ENCODE results near the gene OR5K3. TPM values are rescaled to one million over a fixed set of nuclear protein-coding genes. Genes with fewer than 3 reads are reported as not detected.

OR5K3 gene
- total and polyA plus RNA-seq, 2 of the 4 experiments (the other 2 are of a cell fraction) = not detected

DNA sequence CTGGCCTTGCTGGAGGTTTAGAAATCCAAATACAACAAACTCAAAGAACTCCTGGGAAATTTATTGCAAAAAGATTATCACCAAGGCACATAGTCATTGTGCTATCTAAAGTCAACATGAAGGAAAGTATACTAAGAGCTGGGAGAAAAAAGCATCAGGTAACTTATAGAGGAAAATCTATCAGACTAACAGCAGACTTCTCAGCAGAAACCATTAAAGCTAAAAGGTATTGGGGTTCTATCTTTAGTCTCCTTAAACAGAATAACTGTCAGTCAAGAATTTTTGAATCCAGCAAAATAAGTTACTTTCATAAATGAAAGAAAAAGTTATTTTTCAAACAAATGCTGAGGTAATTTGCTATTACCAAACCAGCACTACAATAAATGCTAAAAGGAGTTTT is 8.0 kb downstream of the OR5K3 start:
- CTCF ChIA-PET = no interaction called here
- Histone ChIP-seq H2AFZ (replicated peaks; ENCODE audit: low read length, poor library complexity) (no peak overlapping the region), H3K9ac (ENCODE audit: low read depth, low read length) (no peak overlapping the region), H3K4ac (ENCODE audit: low read depth, low read length) (no peak overlapping the region), H3K4me3 (ENCODE audit: insufficient read depth, low read depth, low read length) (no peak overlapping the region), H3K23ac (ENCODE audit: low read depth, low read length) (no peak overlapping the region), H2BK5ac (ENCODE audit: low read depth, low read length, poor library complexity, severe bottlenecking) (no peak overlapping the region), H3K9me1 (ENCODE audit: insufficient read depth, low read length) (no peaks in the 10 kb centered on the region), H4K5ac (ENCODE audit: low read depth, low read length) (no peak overlapping the region), H2AK9ac (replicated peaks; ENCODE audit: low read depth, low read length, poor library complexity) (no peak overlapping the region), H3K18ac (ENCODE audit: low read depth, low read length) (no peak overlapping the region), H3K9me3 (ENCODE audit: control insufficient read depth, insufficient read depth, low read length) (peaks cover 2% of the 10 kb centered on the region; the same call in 1 of the 2 replicates), H3K36me3 (ENCODE audit: control insufficient read depth, insufficient read depth, low read length) (no peaks in the 10 kb centered on the region), H3K27ac (ENCODE audit: insufficient read depth, low read length) (no peak overlapping the region), H2BK20ac (ENCODE audit: low read depth, low read length) (no peak overlapping the region), H2BK15ac (ENCODE audit: low read depth, low read length) (no peak overlapping the region), H2BK120ac (ENCODE audit: low read depth, low read length) (no peak overlapping the region), H2AK5ac (ENCODE audit: low read depth, low read length) (no peak overlapping the region), H4K91ac (ENCODE audit: insufficient read depth, low read depth, low read length) (no peak overlapping the region), H3K14ac (replicated peaks; ENCODE audit: low read depth, low read length) (no peak overlapping the region), H3K56ac (ENCODE audit: extremely low read depth, insufficient read depth, low read length) (no peak overlapping the region), H3K79me1 (ENCODE audit: low read depth in 1 of 2, low read length in 2 of 2) (no peaks in the 10 kb centered on the region), H4K8ac (ENCODE audit: low read depth in 2 of 2, low read length in 2 of 2) (no peak overlapping the region), H3K4me2 (ENCODE audit: low read depth, low read length) (no peak overlapping the region), H3K27me3 (ENCODE audit: control insufficient read depth, insufficient read depth, low read length) (no peaks in the 10 kb centered on the region), H4K20me1 (ENCODE audit: insufficient read depth, low read length) (no peaks in the 10 kb centered on the region), H3K4me1 (ENCODE audit: control insufficient read depth, insufficient read depth, low read length) (no peaks in the 10 kb centered on the region)
- no peak for ATAC-seq (ENCODE audit: low read depth)
- TF ChIP-seq, protein P1, sequence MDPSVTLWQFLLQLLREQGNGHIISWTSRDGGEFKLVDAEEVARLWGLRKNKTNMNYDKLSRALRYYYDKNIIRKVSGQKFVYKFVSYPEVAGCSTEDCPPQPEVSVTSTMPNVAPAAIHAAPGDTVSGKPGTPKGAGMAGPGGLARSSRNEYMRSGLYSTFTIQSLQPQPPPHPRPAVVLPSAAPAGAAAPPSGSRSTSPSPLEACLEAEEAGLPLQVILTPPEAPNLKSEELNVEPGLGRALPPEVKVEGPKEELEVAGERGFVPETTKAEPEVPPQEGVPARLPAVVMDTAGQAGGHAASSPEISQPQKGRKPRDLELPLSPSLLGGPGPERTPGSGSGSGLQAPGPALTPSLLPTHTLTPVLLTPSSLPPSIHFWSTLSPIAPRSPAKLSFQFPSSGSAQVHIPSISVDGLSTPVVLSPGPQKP (IDR thresholded peaks at IDR 0.05; ENCODE audit: borderline replicate concordance, low read depth, low read length) = no peak
- TF ChIP-seq SMC3 (IDR thresholded peaks at IDR 0.05; ENCODE audit: low read depth, low read length) (no peak), RAD21 (IDR thresholded peaks at IDR 0.05; ENCODE audit: low read length) (no peak), RFX5 (IDR thresholded peaks at IDR 0.05; ENCODE audit: low read depth, low read length) (no peak), NFE2L2 (IDR thresholded peaks at IDR 0.05; ENCODE audit: low read depth, low read length) (no peak), RCOR1 (IDR thresholded peaks at IDR 0.05; ENCODE audit: insufficient replicate concordance, low read length) (no peak)
- TF ChIP-seq, protein P2, sequence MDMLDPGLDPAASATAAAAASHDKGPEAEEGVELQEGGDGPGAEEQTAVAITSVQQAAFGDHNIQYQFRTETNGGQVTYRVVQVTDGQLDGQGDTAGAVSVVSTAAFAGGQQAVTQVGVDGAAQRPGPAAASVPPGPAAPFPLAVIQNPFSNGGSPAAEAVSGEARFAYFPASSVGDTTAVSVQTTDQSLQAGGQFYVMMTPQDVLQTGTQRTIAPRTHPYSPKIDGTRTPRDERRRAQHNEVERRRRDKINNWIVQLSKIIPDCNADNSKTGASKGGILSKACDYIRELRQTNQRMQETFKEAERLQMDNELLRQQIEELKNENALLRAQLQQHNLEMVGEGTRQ (IDR thresholded peaks at IDR 0.05; ENCODE audit: low read depth, low read length) = no peak
- no peak for DNase-seq
- BruUV-seq (replicated peaks) = no TSS peak
- dilution Hi-C loops (cut with HindIII; ENCODE audit: low sequenced_read_pairs, unreplicated experiment) (no loop called here), in situ Hi-C loops (cut with MboI; ENCODE audit: low sequenced_read_pairs) (no loop called here), intact Hi-C loops (cut with micrococcal nuclease) (no loop called here)
- POLR2A ChIA-PET (ENCODE audit: unreplicated experiment) = no interaction called here
